HG02763 (cell line): Measurements from ENCODE around the gene HUNK.
"Not testable (repeated sequence)": the region's sequence is repeated elsewhere in the genome, so short reads cannot be mapped to it uniquely, and the experiment has no call there.

ENCODE experiments used
- ATAC-seq: cut with Tn5 transposase; IDR thresholded peaks from one replicate; pipeline ENCODE4 v1.9.1; 2021; ENCODE audit warnings: mild to moderate bottlenecking, moderate library complexity; ENCODE audit not compliant: unreplicated experiment

HUNK gene

GRCh38 chr21:31918250-31918775 is 45.5 kb downstream of the HUNK start:
- ATAC-seq = no peak

GRCh38 chr21:31920275-31920674 is 47.5 kb downstream of the HUNK start:
- ATAC-seq = no peak

DNA sequence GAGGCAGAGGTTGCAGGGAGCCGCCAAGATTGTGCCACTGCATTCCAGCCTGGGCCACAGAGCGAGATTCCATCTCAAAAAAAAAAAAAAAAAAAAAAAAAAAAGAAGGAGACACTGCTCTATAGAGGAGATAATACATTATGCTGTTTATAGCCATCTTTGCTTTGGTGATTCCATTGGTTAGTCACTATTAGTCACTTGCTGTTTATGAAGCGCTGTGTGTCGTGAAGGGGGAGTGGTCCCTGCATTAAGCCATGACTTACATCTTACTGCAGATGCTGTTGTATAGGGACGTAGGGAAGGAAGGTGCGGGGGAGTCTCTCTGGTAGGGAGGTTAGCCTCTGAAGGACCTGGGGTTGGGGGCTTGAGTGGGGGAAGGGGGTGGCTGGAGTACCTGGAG is 48.3 kb downstream of the HUNK start:
- no peak for ATAC-seq

DNA sequence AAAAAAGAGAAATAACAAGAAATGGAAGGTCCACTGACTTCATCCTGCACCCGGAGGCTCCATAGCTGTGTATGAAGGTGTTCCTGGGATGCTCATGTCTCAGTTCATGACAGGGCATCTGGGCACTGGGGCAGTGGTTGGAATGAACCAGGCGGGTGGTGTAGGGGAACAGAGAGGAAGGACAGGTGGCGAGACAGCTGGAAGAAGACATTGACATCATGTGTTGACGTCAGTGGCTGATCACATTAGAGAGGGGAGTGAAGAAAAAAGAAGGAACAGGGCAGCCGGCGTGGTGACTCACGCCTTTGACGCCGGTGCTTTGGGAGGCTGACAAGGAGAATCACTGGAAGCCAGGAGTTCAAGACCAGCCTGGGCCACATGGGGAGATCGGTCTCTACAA is 50.1 kb downstream of the HUNK start:
- no peak for ATAC-seq

- no peak for ATAC-seq
Measured at GRCh38 chr21:31923756-31924155, 50.9 kb downstream of the HUNK start.

GRCh38 chr21:31924548-31924947 is 51.7 kb downstream of the HUNK start:
- ATAC-seq = no peak

DNA sequence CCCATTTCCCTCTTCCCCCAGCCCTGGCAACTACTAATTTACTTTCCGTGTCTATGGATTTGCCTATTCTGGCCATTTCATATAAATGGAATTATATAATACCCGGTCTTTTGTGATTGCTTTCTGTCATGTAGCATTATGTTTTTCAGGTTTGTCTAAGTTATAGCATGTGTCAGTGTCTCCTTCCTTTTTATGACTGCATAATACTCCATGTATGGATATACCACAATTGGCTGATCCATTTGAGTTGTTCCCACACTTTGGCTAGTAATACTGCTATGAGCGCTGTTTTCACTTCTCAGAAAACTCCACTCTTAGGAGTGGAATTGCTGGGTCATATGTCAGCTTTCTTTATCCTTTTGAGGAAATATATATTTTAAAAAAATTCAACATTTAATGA is 53.7 kb downstream of the HUNK start:
- ATAC-seq = no peak

- ATAC-seq = no peak
Measured at GRCh38 chr21:31927689-31928353, 55.0 kb downstream of the HUNK start.

- ATAC-seq = no peak
Measured at GRCh38 chr21:31928656-31929055, 55.8 kb downstream of the HUNK start.

- no peak for ATAC-seq
Measured at GRCh38 chr21:31929548-31929947, 56.7 kb downstream of the HUNK start.

DNA sequence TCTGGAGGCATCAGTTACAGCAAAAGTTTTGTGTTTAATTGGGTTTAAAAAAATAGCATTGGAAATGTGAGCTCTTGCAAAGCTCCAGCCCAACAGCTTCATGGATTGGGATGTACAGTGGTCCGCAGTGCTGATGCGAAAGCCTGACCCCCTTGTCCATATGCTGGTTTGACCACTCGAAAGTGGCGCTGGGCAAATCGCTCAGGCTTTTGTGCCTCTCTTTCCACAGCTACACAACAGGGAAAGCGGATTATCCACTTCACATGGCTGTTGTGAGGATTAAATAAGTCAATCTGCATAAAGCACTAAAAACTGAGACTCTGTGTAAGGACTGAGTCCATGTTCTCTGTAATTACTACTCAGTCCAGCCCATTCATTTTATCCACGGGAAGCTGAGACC is 57.2 kb downstream of the HUNK start:
- no peak for ATAC-seq

DNA sequence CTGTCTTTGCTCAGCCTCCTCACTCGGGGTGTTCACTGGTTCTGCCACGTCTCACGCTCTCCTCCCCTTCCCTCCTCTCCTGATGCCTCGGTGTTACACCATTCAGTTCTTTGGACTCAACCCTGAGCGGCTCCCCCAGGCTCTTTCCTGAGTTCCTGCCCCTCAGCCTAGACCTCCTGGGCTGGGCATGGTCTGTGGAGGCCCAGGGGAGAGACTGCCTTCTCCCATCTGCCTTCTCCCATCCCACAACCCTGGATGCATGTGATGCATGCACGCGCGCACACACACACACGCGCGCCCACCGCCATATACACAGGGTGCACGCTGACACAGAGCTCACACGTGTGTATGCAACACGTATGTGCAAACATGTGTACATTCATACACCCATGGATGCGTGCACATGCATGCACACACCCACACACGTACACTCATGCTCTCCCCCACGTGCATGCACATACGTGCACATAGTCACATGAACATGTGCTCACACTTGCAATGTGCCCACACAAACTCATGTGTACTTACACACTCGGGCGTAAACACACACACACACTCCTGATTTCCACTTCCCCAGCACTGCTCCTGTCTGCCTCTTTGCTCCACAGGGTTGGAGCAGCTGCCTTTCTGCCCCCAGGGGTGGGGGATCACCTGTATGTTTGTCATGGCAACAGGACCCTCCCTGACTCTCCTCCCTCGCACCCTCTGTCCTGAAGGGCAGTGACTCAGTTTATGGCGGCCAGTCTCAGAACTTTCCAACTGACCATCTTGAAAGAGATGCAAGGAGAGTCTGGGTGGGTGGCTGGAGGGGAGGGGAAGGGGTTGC is 59.0 kb downstream of the HUNK start:
- ATAC-seq = no peak

DNA sequence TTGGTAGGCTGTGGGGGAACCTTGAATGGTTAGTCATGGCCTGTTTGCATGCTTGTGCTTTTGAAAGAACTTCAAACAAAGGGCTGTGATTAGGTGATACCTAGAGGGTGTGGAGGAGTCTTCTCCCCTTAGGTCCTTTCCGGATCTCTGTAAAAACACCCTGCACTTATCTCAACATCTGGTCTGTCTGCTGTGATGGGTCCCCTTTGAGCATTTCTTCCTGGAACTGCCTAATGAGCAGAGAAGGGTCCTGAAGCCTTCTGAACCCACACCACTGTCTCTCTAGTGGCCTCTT is 59.6 kb downstream of the HUNK start:
- no peak for ATAC-seq

- no peak for ATAC-seq
Measured at GRCh38 chr21:31937303-31937702, 64.5 kb downstream of the HUNK start.

GRCh38 chr21:31938330-31939301 is 65.8 kb downstream of the HUNK start:
- ATAC-seq = no peak

- no peak for ATAC-seq
Measured at GRCh38 chr21:31941694-31942093, 68.9 kb downstream of the HUNK start.

DNA sequence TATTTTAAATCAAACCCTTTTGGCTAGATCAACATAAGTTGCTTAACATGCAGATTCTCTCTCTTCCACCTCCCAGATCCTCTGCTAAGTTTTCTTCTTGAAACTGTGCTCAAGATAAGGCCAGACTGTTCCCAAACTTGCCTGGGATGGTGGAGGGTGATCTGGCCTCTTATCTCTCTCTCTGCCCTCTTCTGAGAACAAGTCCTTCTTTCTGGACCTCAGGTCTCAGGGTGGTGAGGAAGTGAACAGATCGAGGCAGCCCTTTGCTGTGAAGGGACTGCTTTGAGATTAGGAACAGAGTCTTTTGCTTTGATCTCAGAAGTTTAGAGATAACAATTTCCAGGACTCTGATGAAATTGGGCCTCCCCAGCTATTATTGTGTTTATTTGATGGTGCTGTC is 70.7 kb downstream of the HUNK start:
- no peak for ATAC-seq

GRCh38 chr21:31945141-31945540 is 72.3 kb downstream of the HUNK start:
- ATAC-seq = no peak

- ATAC-seq = no peak
Measured at GRCh38 chr21:31945546-31945945, 72.7 kb downstream of the HUNK start.

DNA sequence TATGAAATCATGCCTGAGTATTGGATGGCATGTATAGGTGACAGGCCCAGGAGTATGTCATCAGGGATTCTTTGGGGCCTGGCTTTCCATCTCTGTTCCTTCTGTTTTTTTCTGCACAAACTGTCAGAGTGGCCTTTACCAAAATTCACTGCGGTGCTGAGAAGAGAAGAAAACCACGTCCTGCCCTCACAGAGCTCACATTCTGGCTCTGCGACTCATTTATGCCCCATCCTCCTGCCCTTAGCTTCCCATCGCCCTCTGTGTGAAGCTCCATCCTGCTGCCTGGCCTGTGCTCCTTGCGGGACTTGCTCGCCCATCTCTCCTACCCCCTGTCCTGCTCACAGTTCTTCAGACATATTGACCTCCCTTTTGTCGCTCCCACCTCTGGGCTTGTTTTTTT is 73.4 kb downstream of the HUNK start:
- no peak for ATAC-seq

DNA sequence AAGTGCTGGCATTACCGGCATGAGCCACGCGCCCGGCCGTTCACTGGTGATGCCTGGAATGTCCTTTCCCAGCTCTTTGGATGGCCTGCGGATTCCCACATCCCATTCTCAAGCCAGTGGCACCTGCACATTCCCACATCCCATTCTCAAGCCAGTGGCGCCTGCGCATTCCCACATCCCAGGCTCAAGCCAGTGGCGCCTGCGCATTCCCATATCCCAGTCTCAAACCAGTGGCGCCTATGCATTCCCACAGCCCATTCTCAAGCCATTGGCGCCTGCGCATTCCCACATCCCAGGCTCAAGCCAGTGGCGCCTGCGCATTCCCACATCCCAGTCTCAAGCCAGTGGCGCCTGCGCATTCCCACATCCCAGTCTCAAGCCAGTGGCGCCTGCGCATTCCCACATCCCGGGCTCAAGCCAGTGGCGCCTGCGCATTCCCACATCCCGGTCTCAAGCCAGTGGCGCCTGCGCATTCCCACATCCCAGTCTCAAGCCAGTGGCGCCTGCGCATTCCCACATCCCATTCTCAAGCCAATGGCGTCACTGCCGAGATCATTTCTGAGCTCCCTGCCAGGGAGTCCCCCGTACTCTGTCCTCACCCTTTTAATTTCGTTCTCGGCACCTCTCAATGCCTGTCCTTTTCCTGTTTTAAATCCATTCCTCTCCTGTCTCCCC is 74.2 kb downstream of the HUNK start:
- ATAC-seq = not testable (repeated sequence)
